K562 (cell line): ENCODE measurements around the gene AP3B2. TPM values are rescaled to one million over a fixed set of nuclear protein-coding genes. Genes with fewer than 3 reads are reported as not detected.

Experiments
- ARNT ChIP-seq, 2 experiments: fragments of 450-650 bp; IDR thresholded peaks; 2 replicates each; pipeline ENCODE4 v1.6.1; 2016; ENCODE audit warnings: mild to moderate bottlenecking in 1 of 2
- FOXK1 ChIP-seq: sonication (generic); formaldehyde crosslinking; IDR thresholded peaks from 2 replicates; pipeline ENCODE4 v1.8.0; 2022; ENCODE audit warnings: missing genetic modification reagents, mild to moderate bottlenecking, borderline replicate concordance
- HDAC6 ChIP-seq: IDR thresholded peaks from 2 replicates; pipeline ENCODE4 v1.6.1; 2012; ENCODE audit warnings: low read depth, mild to moderate bottlenecking, control low read depth, inconsistent platforms, low read length, moderate library complexity
- HSF4 ChIP-seq: fragments of 250-450 bp; sonication (Bioruptor Pico); IDR thresholded peaks from 2 replicates; pipeline ENCODE4 v2.1.2; 2022; ENCODE audit warnings: mild to moderate bottlenecking, moderate library complexity, borderline replicate concordance
- PCBP2 ChIP-seq: fragments of 200-400 bp; formaldehyde crosslinking; IDR thresholded peaks from 2 replicates; pipeline ENCODE4 v1.6.1; 2018; ENCODE audit warnings: low read length, low read depth, mild to moderate bottlenecking, moderate library complexity; ENCODE audit not compliant: poor library complexity, severe bottlenecking
- PHB ChIP-seq: fragments of 250-450 bp; sonication (Bioruptor Pico); IDR thresholded peaks from 2 replicates; pipeline ENCODE4 v1.5.0; 2021
- POLR2A ChIP-seq: fragments of 450-650 bp; conservative IDR thresholded peaks from 2 replicates; pipeline ENCODE4 v1.6.1; 2016
- ZFP36 ChIP-seq: fragments of 150-350 bp; IDR thresholded peaks from 2 replicates; pipeline ENCODE4 v1.6.1; 2018; ENCODE audit warnings: low read length, low read depth; ENCODE audit not compliant: partially characterized antibody
- ZNF778 ChIP-seq: fragments of 450-650 bp; formaldehyde crosslinking; IDR thresholded peaks from 2 replicates; pipeline ENCODE4 v1.4.0; 2020; ENCODE audit warnings: mild to moderate bottlenecking, moderate library complexity
- polyA plus RNA-seq, 8 experiments: library from polyadenylated mRNA; depleted of rRNA in 4 of 8; stranded (reverse) in 5 of 8; unstranded in 3 of 8; fragments of >200 nt; fragmentation: Nextera tagmentation in 2 of 8; fragmentation: Illumina TruSeq in 1 of 8; extraction: Ambion mirVana in 2 of 8; extraction: Trizol in 1 of 8; gene quantifications; 2 replicates each; pipeline versions ENCODE4 v1.2.1 to v1.2.3, GENCODE V29; 2011 to 2014; ENCODE audit warnings: inconsistent platforms in 1 of 8, missing spikeins in 1 of 8
- total RNA-seq, 7 experiments: library from RNA; depleted of rRNA in 6 of 7; stranded (reverse); fragments of >200 nt in 6 of 7; fragmentation: Illumina TruSeq in 2 of 7; extraction: Trizol in 2 of 7; gene quantifications; 2 replicates each; pipeline versions ENCODE4 v1.2.1 to v1.2.3, GENCODE V29; 2011 to 2021; ENCODE audit warnings: low replicate concordance in 1 of 7
- TF ChIP-seq, protein P1 (sequence below), 2 experiments: fragments of 450-650 bp; IDR thresholded peaks; 2 replicates each; pipeline ENCODE4 v1.6.1; 2016; ENCODE audit warnings: mild to moderate bottlenecking in 2 of 2, borderline replicate concordance in 1 of 2, low read depth in 1 of 2, moderate library complexity in 1 of 2
- TF ChIP-seq, protein P2 (sequence below): sonication (generic); formaldehyde crosslinking; IDR thresholded peaks from 2 replicates; pipeline ENCODE4 v1.8.0; 2022; ENCODE audit warnings: missing genetic modification reagents, mild to moderate bottlenecking, borderline replicate concordance
- TF ChIP-seq, protein P3 (sequence below): sonication (generic); formaldehyde crosslinking; IDR thresholded peaks from 2 replicates; pipeline ENCODE4 v1.8.0; 2022; ENCODE audit warnings: missing genetic modification reagents, mild to moderate bottlenecking, moderate library complexity, borderline replicate concordance
- TF ChIP-seq, protein P4 (sequence below): sonication (generic); formaldehyde crosslinking; IDR thresholded peaks from 2 replicates; pipeline ENCODE4 v1.8.0; 2022; ENCODE audit warnings: mild to moderate bottlenecking, low read depth, missing genetic modification reagents

The AP3B2 gene
- total and polyA plus RNA-seq, 9 of the 15 experiments (the other 6 are each of a cell fraction or from before 2014, with no cell fraction given): 0.03 to 0.15 (median 0.10) TPM; not detected in 2

DNA sequence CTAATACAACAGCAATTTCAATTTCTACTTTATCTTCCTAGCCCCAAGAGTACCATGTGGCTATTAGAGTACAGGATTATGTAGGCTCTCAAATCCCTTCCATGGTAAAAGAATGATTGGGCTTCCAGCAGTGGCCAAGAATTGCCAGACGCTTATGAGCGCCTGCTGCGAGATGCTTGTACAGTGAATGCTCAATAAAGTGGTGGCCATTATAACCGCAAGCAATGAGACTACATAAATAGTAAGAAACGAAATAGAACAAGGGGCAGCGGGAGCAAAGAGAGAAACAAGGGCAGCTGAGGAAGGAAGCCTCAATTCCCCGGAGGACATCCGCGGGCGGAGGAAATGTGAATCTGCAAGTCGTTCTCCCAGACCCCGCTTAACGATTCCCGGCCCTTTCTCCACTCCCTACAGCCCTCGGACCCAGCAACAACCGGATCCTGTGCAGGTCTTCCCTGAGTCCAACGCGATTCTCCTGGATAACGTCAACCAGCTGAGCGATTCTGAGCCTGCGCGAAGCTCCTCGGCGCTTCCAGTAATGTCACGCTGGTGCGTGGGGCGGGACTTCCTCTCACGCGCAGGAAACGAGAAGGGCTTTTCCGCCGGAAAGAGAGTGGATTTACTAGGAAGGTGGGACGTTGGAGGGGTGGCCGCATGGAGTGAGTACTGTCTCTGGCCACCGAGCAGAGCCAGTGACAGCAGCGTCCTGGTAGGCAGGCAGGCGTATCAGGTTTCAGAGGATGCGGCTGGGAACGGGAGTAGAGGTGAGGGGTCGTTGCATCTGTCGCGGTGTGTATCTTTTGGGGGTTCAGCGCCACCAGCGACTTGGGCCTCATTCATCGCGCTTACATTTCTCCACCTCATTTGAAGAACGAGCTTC lies 40.5 kb upstream of the AP3B2 start (continued):
- TF ChIP-seq, protein P1, sequence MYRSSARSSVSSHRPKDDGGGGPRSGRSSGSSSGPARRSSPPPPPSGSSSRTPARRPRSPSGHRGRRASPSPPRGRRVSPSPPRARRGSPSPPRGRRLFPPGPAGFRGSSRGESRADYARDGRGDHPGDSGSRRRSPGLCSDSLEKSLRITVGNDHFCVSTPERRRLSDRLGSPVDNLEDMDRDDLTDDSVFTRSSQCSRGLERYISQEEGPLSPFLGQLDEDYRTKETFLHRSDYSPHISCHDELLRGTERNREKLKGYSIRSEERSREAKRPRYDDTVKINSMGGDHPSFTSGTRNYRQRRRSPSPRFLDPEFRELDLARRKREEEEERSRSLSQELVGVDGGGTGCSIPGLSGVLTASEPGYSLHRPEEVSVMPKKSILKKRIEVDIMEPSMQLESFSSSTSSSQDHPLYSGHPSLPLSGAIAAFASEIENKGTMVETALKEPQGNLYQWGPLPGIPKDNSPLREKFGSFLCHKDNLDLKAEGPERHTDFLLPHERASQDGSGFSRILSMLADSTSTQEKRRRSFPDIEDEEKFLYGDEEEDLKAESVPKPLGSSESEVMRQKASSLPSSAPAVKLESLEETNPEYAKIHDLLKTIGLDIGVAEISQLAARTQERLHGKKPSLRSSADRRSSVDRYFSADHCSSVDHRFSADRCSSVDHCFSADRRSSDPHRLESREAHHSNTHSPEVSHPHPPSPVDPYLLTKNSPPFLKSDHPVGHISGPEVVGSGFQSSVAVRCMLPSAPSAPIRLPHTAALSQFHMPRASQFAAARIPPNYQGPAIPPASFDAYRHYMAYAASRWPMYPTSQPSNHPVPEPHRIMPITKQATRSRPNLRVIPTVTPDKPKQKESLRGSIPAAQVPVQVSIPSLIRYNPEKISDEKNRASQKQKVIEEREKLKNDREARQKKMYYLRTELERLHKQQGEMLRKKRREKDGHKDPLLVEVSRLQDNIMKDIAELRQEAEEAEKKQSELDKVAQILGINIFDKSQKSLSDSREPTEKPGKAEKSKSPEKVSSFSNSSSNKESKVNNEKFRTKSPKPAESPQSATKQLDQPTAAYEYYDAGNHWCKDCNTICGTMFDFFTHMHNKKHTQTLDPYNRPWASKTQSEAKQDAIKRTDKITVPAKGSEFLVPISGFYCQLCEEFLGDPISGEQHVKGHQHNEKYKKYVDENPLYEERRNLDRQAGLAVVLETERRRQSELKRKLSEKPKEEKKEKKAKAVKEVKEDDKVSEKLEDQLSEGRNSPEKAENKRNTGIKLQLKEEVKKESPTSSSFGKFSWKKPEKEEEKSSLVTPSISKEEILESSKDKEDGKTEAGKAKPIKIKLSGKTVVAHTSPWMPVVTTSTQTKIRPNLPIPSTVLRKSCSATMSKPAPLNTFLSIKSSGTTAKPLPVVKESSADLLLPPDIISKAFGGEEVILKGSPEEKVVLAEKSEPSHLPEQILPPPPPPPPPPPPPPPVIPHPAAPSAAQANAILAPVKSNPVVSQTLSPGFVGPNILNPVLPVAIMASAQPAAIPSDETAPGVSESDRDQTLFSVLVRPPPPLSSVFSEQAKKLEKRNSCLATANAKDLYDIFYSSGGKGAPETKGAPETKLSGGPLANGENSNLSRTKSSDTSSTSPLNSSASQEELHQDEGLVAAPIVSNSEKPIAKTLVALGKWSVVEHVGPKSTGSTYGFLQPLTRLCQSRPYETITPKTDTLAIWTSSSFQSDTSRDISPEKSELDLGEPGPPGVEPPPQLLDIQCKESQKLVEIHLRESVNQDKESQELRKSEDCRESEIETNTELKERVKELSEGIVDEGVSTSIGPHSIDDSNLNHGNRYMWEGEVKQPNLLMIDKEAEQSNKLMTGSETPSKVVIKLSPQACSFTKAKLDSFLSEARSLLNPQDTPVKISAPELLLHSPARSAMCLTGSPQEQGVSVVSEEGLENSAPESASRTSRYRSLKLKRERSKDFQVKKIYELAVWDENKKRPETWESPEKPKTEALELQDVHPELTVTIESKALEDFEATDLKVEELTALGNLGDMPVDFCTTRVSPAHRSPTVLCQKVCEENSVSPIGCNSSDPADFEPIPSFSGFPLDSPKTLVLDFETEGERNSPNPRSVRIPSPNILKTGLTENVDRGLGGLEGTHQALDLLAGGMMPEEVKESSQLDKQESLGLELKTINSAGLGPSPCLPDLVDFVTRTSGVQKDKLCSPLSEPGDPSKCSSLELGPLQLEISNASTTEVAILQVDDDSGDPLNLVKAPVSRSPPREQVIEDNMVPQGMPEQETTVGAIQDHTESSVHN (IDR thresholded peaks at IDR 0.05; ENCODE audit: borderline replicate concordance in 1 of 2, low read depth in 1 of 2): no peak
- TF ChIP-seq ZNF778 (CRISPR knock-in tag) (no peak), FOXK1 (CRISPR knock-in tag) (peak; percentile 34; the same call in 1 of the 2 replicates), HSF4 (no peak), POLR2A (peak; percentile 97), HDAC6 (no peak), PHB (no peak), ZFP36 (no peak), ARNT (IDR thresholded peaks at IDR 0.05) (no peak; a peak in 1 of 4 replicates), PCBP2 (no peak)
- TF ChIP-seq, protein P2, sequence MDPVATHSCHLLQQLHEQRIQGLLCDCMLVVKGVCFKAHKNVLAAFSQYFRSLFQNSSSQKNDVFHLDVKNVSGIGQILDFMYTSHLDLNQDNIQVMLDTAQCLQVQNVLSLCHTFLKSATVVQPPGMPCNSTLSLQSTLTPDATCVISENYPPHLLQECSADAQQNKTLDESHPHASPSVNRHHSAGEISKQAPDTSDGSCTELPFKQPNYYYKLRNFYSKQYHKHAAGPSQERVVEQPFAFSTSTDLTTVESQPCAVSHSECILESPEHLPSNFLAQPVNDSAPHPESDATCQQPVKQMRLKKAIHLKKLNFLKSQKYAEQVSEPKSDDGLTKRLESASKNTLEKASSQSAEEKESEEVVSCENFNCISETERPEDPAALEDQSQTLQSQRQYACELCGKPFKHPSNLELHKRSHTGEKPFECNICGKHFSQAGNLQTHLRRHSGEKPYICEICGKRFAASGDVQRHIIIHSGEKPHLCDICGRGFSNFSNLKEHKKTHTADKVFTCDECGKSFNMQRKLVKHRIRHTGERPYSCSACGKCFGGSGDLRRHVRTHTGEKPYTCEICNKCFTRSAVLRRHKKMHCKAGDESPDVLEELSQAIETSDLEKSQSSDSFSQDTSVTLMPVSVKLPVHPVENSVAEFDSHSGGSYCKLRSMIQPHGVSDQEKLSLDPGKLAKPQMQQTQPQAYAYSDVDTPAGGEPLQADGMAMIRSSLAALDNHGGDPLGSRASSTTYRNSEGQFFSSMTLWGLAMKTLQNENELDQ: no peak
- TF ChIP-seq, protein P3, sequence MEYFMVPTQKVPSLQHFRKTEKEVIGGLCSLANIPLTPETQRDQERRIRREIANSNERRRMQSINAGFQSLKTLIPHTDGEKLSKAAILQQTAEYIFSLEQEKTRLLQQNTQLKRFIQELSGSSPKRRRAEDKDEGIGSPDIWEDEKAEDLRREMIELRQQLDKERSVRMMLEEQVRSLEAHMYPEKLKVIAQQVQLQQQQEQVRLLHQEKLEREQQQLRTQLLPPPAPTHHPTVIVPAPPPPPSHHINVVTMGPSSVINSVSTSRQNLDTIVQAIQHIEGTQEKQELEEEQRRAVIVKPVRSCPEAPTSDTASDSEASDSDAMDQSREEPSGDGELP (CRISPR knock-in tag): peak; percentile 99
- TF ChIP-seq, protein P4, sequence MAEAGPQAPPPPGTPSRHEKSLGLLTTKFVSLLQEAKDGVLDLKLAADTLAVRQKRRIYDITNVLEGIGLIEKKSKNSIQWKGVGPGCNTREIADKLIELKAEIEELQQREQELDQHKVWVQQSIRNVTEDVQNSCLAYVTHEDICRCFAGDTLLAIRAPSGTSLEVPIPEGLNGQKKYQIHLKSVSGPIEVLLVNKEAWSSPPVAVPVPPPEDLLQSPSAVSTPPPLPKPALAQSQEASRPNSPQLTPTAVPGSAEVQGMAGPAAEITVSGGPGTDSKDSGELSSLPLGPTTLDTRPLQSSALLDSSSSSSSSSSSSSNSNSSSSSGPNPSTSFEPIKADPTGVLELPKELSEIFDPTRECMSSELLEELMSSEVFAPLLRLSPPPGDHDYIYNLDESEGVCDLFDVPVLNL (CRISPR knock-in tag): 0 out of 2 replicates have a peak, but pooled peaks have one; percentile 4
